Measurements from ENCODE around the gene KDELR3. TPM values are rescaled to one million over a fixed set of nuclear protein-coding genes. Genes with fewer than 3 reads are reported as not detected.

KDELR3 gene
- total RNA-seq, 1 donor from 2014 or later, result 10.6 TPM

GRCh38 chr22:38490915-38491314 lies 23.0 kb downstream of the KDELR3 start:
- no peak for DNase-seq (ENCODE audit: extremely low spot score, unreplicated experiment)
- H3K36me3 Mint-ChIP-seq, result peaks cover 61% of the 10 kb centered on the region
- H3K27ac Mint-ChIP-seq, result peak overlapping the region; percentile 42
- no peak for TF ChIP-seq CTCF (conservative IDR thresholded peaks at IDR 0.05)
- H3K4me3 Mint-ChIP-seq, result no peak overlapping the region
- no peaks in the 10 kb centered on the region for H3K27me3 Mint-ChIP-seq
- no peaks in the 10 kb centered on the region for H3K9me3 Mint-ChIP-seq
- no peaks in the 10 kb centered on the region for H3K4me1 Mint-ChIP-seq (ENCODE audit: unreplicated experiment)

- no peak for TF ChIP-seq CTCF (conservative IDR thresholded peaks at IDR 0.05)
- no peak overlapping the region for H3K27ac Mint-ChIP-seq
- H3K4me1 Mint-ChIP-seq (ENCODE audit: unreplicated experiment), result no peaks in the 10 kb centered on the region
- no peak for DNase-seq (ENCODE audit: extremely low spot score, unreplicated experiment)
- no peaks in the 10 kb centered on the region for H3K9me3 Mint-ChIP-seq
- H3K27me3 Mint-ChIP-seq, result no peaks in the 10 kb centered on the region
- H3K36me3 Mint-ChIP-seq, result peaks cover 56% of the 10 kb centered on the region
- H3K4me3 Mint-ChIP-seq, result no peak overlapping the region
Measured at GRCh38 chr22:38491707-38492348, 23.9 kb downstream of the KDELR3 start.

- Mint-ChIP-seq H3K4me3 (no peak overlapping the region), H3K9me3 (no peaks in the 10 kb centered on the region), H3K27me3 (no peaks in the 10 kb centered on the region), H3K4me1 (ENCODE audit: unreplicated experiment) (no peaks in the 10 kb centered on the region), H3K36me3 (peaks cover 57% of the 10 kb centered on the region), H3K27ac (no peak overlapping the region)
- no peak for DNase-seq (ENCODE audit: extremely low spot score, unreplicated experiment)
- TF ChIP-seq CTCF (conservative IDR thresholded peaks at IDR 0.05), result no peak
Measured at GRCh38 chr22:38494498-38494897, 26.6 kb downstream of the KDELR3 start.

GRCh38 chr22:38494939-38495338 lies 27.0 kb downstream of the KDELR3 start:
- Mint-ChIP-seq H3K36me3 (peaks cover 54% of the 10 kb centered on the region), H3K4me1 (ENCODE audit: unreplicated experiment) (no peaks in the 10 kb centered on the region), H3K4me3 (no peak overlapping the region), H3K9me3 (no peaks in the 10 kb centered on the region), H3K27me3 (no peaks in the 10 kb centered on the region), H3K27ac (no peak overlapping the region)
- TF ChIP-seq CTCF (conservative IDR thresholded peaks at IDR 0.05), result peak; percentile 53
- no peak for DNase-seq (ENCODE audit: extremely low spot score, unreplicated experiment)

GRCh38 chr22:38497869-38498268 lies 30.0 kb downstream of the KDELR3 start:
- no peak overlapping the region for H3K27ac Mint-ChIP-seq
- H3K27me3 Mint-ChIP-seq, result no peaks in the 10 kb centered on the region
- H3K36me3 Mint-ChIP-seq, result peaks cover 53% of the 10 kb centered on the region
- no peaks in the 10 kb centered on the region for H3K9me3 Mint-ChIP-seq
- H3K4me3 Mint-ChIP-seq, result no peak overlapping the region
- H3K4me1 Mint-ChIP-seq (ENCODE audit: unreplicated experiment), result peaks cover 17% of the 10 kb centered on the region
- TF ChIP-seq CTCF (conservative IDR thresholded peaks at IDR 0.05), result no peak
- DNase-seq (ENCODE audit: extremely low spot score, unreplicated experiment), result no peak

All from type B pancreatic cell (in vitro differentiated cells).